Activated T-cell treated with anti-CD3 and anti-CD28 coated beads for 1 hour (primary cell): Measurements from ENCODE around the gene HTR4.
"Not testable (repeated sequence)": the region's sequence is repeated elsewhere in the genome, so short reads cannot be mapped to it uniquely, and the experiment has no call there.

Experiments used
- DNase-seq: peaks from one replicate; pipeline ENCODE4 v3.0.0-alpha.2; 2020; ENCODE audit warnings: low read depth

HTR4 gene

GRCh38 chr5:148653836-148654781, at the start of gene HTR4:
Gene HTR4, minus strand, starts transcription at chr5:148654527. Its CDS starts 17,513 bp downstream, at chr5:148637014.
- no peak for DNase-seq

- DNase-seq: no peak
Observed at GRCh38 chr5:148702019-148702596, 47.8 kb upstream of the HTR4 start.

- DNase-seq: no peak
Observed at GRCh38 chr5:148699028-148699427, 44.7 kb upstream of the HTR4 start.

GRCh38 chr5:148697809-148698196, 43.5 kb upstream of the HTR4 start:
- no peak for DNase-seq

- DNase-seq: no peak
Observed at GRCh38 chr5:148697180-148697808, 43.0 kb upstream of the HTR4 start.

GRCh38 chr5:148696187-148697036, 42.1 kb upstream of the HTR4 start:
- no peak for DNase-seq

- DNase-seq: no peak
Observed at GRCh38 chr5:148690945-148691344, 36.6 kb upstream of the HTR4 start.

- DNase-seq: no peak
Observed at GRCh38 chr5:148688787-148689186, 34.5 kb upstream of the HTR4 start.

- DNase-seq: no peak
Observed at GRCh38 chr5:148687871-148688270, 33.5 kb upstream of the HTR4 start.

- DNase-seq: no peak
Observed at GRCh38 chr5:148687427-148687826, 33.1 kb upstream of the HTR4 start.

- no peak for DNase-seq
Observed at GRCh38 chr5:148686660-148687059, 32.3 kb upstream of the HTR4 start.

- no peak for DNase-seq
Observed at GRCh38 chr5:148685520-148686134, 31.3 kb upstream of the HTR4 start.

GRCh38 chr5:148684528-148684927, 30.2 kb upstream of the HTR4 start:
- DNase-seq: no peak

GRCh38 chr5:148683651-148684050, 29.3 kb upstream of the HTR4 start:
- DNase-seq: no peak

- no peak for DNase-seq
Observed at GRCh38 chr5:148682058-148683026, 28.0 kb upstream of the HTR4 start.

- DNase-seq: no peak
Observed at GRCh38 chr5:148681157-148682057, 27.1 kb upstream of the HTR4 start.

- DNase-seq: not testable (repeated sequence)
Observed at GRCh38 chr5:148673704-148674103, 19.4 kb upstream of the HTR4 start.

GRCh38 chr5:148666353-148666752, 12.0 kb upstream of the HTR4 start:
- no peak for DNase-seq

GRCh38 chr5:148665431-148665830, 11.1 kb upstream of the HTR4 start:
- DNase-seq: no peak
